HG02840 (cell line): Measurements from ENCODE around the gene NOM1.
"Not testable (repeated sequence)": the region's sequence is repeated elsewhere in the genome, so short reads cannot be mapped to it uniquely, and the experiment has no call there.

Source experiments
- ATAC-seq: cut with Tn5 transposase; IDR thresholded peaks from one replicate; pipeline ENCODE4 v1.9.1; 2021; ENCODE audit warnings: mild to moderate bottlenecking, moderate library complexity, moderate number of reproducible peaks; ENCODE audit not compliant: unreplicated experiment, low FRiP score

The NOM1 gene

DNA sequence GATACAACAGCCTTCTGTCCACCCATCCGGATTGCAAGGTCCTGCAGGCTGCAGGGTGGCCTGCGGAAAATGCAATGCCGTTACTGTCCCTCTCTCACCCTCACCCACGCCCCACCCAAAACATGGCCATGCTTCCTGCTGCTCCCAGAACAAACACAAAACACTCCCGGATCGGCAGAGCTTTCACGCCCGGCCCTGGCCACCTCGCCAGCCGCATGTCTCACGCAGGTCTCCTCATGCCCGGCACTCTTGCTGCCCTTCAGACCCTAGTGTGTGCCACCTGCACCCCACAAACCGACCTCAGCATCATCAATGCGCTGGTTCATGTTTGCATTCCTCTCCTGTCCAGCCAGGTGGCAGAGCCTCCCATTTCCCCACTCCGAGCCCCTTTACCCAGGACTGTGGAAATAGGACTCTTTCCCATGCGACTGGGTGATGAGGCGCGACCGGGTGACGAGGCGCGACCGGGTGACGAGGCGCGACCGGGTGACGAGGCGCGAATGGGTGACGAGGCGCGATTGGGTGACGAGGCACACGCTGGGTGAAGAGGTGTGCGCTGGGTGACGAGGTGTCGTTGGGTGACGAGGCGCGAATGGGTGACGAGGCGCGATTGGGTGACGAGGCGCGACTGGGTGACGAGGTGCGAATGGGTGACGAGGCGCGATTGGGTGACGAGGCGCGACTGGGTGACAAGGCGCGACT is 8.9 kb upstream of the NOM1 start:
- ATAC-seq: no peak

- no peak for ATAC-seq
These were observed 7.9 kb upstream of the NOM1 start for GRCh38 chr7:156941393-156942182.

GRCh38 chr7:156942708-156943090 is 6.8 kb upstream of the NOM1 start:
- no peak for ATAC-seq

GRCh38 chr7:156943091-156944041 is 6.1 kb upstream of the NOM1 start:
- no peak for ATAC-seq

DNA sequence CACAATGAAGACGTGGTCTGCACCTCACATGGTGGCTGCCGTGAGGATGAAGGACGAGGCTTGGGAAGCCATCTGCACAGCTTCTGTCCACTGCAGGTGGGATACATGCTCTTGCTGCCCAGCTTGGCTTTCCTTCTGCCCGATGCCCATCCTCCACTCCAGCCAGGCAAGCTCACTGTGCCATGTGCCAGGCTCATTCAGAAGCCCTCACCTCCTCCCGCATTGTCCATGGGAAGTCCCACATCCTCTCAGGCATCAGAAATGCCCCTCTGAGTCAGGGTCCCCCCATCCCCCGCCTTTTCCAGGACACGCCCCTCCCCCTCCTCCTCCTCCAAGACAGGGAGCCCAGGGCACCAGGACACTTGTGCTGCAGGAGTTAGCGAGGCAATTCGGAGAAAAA is 4.6 kb upstream of the NOM1 start:
- no peak for ATAC-seq

GRCh38 chr7:156947120-156947843 is 2.2 kb upstream of the NOM1 start:
- ATAC-seq: no peak

- no peak for ATAC-seq
These were observed 1.2 kb upstream of the NOM1 start for GRCh38 chr7:156948361-156948760.

DNA sequence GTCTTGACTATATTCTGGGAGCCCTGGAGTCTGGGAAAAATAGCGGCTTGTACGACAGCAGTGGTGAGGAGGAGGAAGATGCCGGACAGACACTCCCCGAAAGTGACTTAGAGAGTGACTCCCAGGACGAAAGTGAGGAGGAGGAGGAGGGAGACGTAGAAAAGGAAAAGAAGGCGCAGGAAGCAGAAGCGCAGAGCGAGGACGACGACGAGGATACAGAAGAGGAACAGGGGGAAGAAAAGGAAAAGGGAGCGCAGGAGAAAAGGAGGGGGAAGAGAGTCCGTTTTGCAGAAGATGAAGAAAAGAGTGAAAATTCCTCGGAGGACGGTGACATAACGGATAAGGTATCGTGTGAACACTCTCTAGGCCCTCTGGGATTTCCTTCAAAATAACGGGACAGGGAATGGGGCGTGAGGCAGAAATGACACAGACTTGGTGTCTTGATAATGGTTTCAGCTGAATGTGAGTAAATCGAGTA is 908 bp downstream of the NOM1 start:
- no peak for ATAC-seq

DNA sequence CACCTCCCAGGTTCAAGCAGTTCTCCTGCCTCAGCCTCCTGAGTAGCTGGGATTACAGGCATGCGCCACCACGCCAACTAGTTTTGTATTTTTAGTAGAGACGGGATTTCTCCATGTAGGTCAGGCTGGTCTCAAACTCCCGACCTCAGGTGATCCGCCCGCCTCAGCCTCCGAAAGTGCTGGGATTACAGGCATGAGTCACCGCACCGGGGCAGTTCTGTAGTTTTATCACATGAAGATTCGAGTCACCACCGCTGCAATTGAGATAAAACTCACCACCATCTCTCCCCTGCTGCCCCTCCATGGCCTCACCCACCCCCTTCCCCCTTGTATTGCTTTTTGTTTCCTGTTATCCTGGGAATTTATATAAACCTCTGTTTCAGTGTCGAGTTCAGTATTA is 3.7 kb downstream of the NOM1 start:
- ATAC-seq: not testable (repeated sequence)

- no peak for ATAC-seq
These were observed 5.4 kb downstream of the NOM1 start for GRCh38 chr7:156954941-156955340.

DNA sequence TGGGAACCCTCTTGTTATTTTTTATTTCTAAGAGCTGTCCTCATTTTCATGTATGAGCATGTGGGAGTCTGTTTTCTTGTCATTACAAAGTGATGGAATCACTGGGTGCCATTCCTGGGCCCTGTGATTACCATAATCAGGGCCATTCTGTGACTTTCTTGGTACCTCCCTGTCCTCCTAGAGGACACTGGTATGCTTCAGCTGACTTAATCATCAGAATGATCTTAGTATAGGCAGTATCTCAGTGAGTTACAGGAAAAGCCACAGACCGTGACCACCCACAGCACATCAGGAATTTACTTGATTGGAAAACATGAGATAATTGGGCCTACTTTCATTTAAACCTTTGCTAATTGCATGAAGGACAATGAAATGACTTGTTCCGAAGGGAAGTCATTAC is 7.2 kb downstream of the NOM1 start:
- no peak for ATAC-seq

DNA sequence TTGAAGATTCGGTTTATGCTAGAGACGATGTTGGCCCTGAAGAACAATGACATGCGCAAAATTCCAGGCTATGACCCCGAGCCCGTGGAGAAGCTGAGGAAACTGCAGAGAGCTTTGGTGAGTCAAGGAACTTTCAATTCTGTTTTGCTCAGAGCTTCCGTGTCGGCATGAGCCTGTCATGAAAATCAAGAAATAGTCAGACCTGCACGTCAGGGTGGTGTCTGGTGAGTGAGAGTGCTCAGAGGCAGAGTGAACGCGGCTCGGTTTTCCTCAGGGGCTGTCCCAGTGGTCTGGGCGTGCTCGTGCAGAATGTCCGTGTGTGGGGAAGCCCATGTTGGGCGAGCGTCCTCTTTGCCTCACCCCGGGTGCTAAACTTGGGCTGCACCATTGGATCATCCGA is 12.6 kb downstream of the NOM1 start:
- ATAC-seq: no peak

DNA sequence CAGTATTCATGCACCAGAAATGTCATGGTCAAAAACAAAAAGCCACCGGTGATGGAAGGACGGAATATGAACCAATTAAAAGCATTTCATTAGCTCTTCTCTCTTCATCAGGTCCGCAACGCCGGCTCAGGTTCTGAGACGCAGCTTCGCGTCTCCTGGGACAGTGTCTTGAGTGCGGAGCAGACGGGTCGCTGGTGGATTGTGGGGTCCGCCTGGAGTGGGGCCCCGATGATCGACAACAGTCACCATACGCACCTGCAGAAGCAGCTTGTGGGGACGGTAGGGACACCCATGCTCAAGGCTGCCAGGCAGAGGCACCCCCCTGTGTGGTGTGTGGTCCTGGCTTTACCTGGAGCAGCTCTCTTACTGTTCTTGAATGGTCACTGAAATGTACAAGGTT is 13.4 kb downstream of the NOM1 start:
- no peak for ATAC-seq

- no peak for ATAC-seq
These were observed 14.0 kb downstream of the NOM1 start for GRCh38 chr7:156963472-156963871.

GRCh38 chr7:156964971-156965370 is 15.5 kb downstream of the NOM1 start:
- ATAC-seq: no peak

DNA sequence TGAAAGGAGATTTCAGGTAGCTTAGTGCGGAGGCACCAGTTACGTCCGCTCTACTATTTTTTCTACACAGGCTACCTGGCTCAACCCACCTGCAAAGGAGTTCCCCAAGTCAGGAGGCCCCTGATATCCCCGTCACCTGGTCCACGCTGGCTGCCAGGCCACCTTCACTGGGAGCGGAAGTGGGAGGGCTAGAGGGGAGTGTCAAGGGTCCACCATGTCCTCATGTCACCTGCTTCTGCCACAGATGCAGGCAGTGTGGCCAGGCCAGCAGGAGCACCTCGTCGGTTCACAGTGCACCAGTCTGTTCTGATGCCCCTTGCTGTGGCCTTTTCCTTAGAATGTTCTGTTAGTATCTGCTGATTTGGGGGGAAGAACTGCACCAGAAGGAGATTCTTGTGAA is 16.9 kb downstream of the NOM1 start:
- no peak for ATAC-seq

DNA sequence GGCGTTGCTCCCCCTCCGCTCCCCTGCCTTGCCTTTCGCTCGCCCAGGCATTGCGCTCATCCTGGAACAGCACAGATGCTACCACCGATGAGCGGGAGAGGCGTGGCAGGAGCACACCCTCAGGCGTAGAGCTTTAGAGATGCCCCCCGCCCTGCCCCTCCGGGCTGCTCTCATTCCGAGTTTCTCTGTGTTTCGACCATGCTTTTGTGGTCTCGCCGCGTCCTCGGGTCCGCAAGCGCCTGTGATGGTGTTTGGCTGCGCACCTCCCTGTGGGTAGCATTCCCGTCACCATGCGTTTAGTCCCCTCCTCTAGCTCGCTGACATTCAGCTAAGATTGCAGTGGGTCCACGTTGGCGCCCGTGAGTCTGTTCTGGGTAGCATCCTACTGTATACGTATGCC is 18.7 kb downstream of the NOM1 start:
- ATAC-seq: no peak

- ATAC-seq: no peak
These were observed 20.5 kb downstream of the NOM1 start for GRCh38 chr7:156969972-156970420.

DNA sequence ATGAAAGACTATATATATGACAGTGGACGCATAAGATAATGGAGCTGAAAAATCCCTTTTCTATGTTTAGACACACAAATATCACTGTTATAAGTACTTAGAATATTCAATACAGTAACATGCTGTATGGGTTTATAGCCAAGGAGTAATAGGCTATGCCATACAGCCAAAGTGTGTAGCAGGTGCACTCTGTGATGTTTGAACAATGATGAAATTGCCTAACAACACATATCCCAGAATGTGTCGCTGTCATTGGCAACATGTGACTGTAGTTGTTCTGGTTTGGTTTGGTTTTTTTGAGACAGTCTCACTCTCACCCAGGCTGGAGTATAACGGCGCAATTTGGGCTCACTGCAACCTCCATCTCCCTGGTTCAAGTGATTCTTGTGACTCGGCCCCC is 26.1 kb downstream of the NOM1 start:
- ATAC-seq: no peak

GRCh38 chr7:156979007-156979606 is 29.6 kb downstream of the NOM1 start:
- no peak for ATAC-seq
